ENCODE measurements around the gene SFT2D1.
"Not testable (repeated sequence)": the region's sequence is repeated elsewhere in the genome, so short reads cannot be mapped to it uniquely, and the experiment has no call there.

SFT2D1 gene

DNA sequence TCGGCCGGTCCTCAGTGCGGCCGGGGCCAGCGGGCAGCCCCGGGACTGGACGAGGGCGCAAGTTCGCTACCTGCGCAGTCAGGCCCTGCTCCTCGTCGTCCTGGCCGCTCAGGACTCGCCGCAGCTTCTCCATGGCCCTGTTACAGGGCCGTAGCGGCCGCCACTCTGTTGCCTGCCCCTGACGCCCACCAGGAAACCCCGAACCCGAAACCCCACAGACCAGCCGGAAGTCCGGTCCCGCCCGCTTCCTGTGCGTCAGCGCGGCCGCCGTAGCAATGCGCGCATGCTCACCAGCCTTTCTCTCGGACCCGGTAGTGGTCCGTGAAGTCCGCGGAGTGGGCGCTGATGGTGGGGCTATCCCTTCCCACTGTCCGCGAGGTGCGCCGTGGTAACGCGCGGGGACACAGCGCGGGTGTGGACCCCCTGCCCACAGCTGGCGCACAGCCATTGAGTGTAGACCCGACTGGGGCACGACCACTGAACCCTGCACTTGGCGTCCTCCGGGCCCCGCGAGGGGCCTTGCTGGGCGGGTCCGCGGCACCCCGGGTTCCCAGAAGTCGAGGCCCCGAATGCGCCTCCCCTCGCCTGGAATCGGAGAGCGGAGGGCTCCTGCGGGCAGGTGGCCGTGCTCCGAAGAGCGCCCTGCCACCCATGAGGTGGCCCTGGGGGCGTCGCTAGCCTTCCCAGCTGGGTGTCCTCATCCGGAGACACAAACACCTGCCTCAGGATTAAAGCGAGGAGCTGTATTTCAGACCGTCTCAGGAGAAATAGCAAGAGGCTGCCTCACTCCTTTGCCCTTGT is at the start of gene SFT2D1:
Gene SFT2D1, minus strand, starts transcription at position 197 of the 801 bp plus-strand sequence. Its CDS starts 64 bp downstream, at position 133.
- DNase-seq, result peak; percentile 77

DNA sequence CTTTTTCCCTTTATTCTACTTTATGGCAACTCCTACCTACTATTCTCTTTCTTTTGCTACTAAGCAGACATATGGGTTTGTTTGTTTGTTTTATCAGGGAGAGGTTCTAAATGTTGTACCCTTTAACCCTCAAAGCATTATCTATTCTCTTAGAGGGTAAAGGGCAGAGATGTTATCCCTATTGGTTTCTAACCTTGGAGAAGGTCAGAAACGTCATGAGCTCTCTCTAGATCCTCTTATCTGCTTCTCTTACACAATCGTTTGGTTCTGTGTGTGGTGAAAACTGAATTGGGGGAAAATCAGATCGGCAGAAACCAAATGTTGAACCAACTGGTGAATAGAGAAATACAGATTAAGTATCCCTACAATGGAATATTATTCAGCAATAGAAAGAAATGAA is 46.8 kb upstream of the SFT2D1 start:
- DNase-seq, result no peak

DNA sequence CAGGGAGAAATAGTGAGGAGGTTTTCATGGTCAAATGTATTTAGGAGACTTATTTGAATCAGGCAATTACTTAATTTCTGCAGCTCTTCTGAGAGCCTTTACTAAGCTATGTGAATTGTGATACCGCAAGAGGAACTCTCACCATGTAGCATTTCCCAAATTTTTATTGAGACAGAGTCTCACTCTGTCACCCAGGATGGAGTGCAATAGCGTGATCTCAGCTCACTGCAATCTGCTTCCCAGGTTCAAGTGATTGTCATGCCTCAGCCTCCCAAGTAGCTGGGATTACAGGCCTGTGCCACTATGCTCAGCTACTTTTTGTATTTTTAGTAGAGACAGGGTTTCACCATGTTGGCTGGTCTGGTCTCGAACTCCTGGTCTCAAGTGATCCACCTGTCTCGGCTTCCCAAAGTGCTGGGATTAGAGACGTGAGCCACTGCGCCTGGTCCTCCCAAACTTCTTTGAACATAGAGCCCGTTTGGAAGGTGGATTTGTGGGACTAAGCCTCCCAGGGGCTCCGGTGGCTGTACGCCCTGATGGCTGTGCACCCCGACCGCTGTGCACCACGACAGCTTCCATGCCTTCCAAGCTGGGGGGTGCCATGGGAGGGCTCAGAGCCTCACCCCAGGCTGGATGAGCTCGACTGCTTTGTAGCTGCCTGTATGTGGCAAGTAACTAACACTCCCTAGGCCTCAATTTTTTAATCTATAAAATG is 46.1 kb upstream of the SFT2D1 start:
- no peak for DNase-seq

GRCh38 chr6:166387642-166388289 is 45.4 kb upstream of the SFT2D1 start:
- DNase-seq, result no peak

- not testable (repeated sequence) for DNase-seq
These were observed 44.8 kb upstream of the SFT2D1 start for GRCh38 chr6:166387098-166387497.

DNA sequence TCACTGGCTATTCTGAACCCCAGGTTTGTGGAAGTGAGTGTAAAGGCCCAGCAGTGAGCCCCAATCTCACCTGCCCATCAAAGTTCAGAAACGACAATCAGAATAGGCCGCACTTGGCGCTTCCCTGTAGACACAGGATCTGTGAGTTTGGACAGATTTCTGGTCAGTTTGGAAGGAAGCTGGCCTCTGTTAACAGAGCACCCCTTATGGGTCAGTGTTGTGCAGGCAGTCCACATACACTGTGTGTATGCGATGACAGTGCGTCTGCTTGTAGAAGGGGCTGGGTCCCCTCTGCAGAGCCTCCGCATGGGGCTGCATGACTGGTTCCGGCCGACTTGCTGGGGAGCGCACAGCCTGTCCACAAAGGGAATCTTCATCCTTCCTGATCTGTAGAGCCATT is 43.8 kb upstream of the SFT2D1 start:
- DNase-seq, result no peak

DNA sequence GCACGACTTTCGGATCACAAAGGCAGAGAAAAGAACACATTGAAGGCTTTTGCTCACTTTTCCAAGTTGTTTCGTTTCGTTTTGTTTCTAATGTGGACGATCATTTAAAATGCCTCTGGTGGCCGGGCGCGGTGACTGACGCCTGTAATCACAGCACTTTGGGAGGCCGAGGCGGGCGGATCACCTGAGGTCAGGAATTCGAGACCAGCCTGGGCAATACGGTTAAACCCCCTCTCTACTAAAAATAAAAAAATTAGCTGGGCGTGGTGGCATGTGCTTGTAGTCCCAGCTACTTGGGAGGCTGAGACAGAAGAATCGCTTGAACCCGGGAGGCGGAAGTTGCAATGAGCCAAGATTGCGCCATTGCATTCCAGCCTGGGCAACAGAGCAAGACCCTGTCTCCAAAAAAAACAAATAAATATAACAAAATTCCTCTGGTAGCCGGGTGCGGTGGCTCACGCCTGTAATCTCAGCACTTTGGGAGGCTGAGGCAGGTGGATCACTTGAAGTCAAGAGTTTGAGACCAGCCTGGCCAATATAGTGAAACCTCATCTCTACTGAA is 41.5 kb upstream of the SFT2D1 start:
- not testable (repeated sequence) for DNase-seq

- DNase-seq, result peak; percentile 87
These were observed 40.8 kb upstream of the SFT2D1 start, which contains the start of gene MPC1 for GRCh38 chr6:166382933-166383801. MPC1 (minus strand) TSS chr6:166382940; CDS start chr6:166382876, 64 bp downstream.

DNA sequence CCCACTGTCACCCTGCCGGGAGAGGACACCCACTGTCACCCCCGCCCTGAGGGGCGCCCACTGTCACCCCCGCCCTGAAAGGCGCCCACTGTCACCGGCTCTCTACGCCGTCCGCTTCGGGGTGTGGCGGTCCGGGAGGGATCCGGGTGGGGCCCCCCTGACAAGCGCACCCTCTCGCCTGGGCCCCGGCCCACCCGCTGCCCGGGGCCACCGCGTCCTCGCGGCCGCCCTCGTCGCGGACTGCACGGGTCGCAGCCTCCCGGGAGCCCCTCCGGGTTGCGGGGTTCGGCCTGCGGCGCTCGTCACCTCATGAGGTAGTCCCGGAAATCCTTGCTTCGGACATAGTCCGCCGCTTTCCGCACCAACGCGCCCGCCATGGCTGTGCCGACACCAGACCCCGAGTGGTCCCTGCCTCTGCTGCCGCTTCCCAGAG is 40.2 kb upstream of the SFT2D1 start:
- no peak for DNase-seq

GRCh38 chr6:166381733-166382499 is 39.6 kb upstream of the SFT2D1 start:
- DNase-seq, result no peak

DNA sequence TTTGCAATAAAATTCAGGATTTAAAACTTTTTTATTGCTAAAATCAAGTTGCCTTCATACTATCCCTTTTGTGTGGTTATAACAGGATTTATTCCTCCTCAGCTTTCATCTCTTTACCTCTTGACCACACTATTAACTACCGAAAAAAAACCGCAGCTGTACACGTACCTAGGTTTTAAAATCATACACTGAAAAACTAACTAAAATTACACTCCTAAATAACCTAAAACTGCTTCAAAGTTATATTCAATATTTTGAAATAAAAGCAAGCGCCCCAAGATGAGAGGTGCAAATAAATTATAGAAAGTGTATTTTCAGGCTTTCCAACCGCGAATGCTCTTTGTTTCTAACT is 39.0 kb upstream of the SFT2D1 start:
- no peak for DNase-seq

DNA sequence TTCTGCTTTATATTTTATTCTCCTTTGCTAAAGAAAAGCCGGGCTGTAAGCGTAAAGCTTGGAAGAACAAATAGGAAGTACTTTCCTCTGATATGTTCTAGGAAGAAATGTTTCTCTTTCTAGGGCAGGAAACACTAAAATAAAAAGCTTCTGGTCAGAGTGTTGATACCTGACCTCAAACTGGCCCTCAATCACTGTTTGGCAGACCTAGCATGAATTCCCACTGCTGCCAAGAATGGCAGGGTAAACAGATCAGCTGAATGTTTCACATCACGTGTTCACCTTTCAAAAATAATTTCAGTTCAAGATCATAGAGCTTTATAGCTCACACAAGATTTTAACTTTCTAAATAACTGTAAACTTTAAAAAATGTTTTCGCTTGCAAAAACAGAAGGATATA is 37.5 kb upstream of the SFT2D1 start:
- DNase-seq, result no peak

- no peak for DNase-seq
These were observed 36.8 kb upstream of the SFT2D1 start for GRCh38 chr6:166379103-166379586.

DNA sequence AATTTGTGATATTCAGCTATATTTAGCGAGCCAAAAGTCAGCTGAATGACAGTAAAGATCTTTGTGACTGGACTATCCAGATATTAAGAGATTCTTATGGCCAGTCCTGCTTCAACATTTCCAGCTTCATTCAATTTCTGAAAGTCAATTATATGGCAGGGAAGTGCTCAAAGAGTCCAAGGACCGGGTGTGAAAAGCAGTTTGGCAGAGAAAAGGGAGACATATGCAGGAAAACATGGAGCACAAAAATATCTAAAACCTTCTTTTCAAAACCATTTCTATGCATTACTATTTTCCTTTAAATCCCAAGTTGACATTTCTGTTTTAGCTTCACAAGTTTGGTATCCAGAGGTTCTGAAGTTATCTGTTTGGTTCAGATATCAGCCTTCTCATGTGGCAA is 35.4 kb upstream of the SFT2D1 start:
- DNase-seq, result no peak

- DNase-seq, result no peak
These were observed 32.7 kb upstream of the SFT2D1 start for GRCh38 chr6:166375013-166375412.

DNA sequence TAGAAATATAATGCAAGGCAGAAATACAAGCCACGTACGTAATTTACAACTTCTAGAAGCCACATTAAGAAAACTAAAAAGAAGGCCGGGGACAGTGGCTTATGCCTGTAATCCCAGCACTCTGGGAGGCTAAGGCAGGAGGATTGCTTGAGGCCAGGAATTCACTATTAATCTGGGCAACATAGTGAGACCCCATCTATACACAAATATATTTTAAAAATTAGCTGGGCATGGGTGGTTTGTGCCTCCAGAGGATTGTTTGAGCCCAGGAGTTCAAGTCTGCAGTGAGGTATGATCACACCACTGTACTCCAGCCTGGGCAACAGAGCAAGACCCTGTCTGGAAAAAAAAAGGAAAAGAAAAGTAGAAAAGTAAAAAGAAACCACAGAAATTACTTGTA is 28.1 kb upstream of the SFT2D1 start:
- DNase-seq, result no peak

- no peak for DNase-seq
These were observed 27.4 kb upstream of the SFT2D1 start for GRCh38 chr6:166369782-166370181.

DNA sequence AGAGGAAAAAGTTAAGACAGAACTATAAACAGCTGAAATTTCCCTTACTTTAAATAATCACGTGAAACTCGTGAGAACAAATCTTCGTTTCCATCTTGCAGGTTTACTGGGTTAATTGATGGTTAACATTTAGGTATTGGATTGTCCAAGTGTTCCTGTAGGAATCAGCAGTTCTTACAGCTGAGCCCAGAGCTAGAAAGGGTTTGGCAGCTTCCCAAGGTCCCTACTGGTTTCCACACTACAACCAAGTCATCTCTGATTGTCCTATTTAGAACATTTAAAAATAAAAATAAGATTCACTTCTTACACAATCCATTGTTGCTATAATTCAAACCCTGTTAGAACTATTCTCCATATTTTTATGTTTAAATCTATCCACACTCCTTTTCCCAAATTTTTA is 24.6 kb upstream of the SFT2D1 start:
- DNase-seq, result no peak

GRCh38 chr6:166365806-166366205 is 23.5 kb upstream of the SFT2D1 start:
- no peak for DNase-seq

DNA sequence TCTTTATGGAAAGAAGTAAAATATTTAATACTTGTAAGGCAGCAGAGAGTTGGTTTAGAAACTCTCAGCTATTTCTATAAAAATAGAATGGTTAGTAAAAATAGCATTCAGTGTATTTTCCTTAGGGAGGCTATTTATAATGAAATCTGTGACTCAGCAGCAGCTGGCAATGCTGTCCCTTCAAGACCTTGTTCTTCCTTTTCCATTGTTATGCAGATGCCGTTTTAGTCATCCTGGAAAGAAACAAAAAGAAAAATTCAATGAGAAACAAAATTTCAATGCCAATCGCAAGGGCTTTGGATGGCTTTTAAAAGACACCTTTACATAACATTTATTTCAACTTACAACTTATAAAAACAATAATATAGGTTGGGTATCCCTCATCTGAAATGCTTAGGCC is 22.9 kb upstream of the SFT2D1 start:
- DNase-seq, result no peak

GRCh38 chr6:166364456-166364855 is 22.1 kb upstream of the SFT2D1 start:
- no peak for DNase-seq

Measured in NK-92 treated with Interleukin-12 subunit alpha and Interleukin-12 subunit beta, amount 100 ng/mL, for 24 hours (cell line).